Activated CD4-positive, alpha-beta memory T cell treated with anti-CD3 and anti-CD28 coated beads, Interleukin-2, amount 10 ng/mL, durations not matched to agents 7 days and 5 days (primary cell): Measurements from ENCODE around the gene C1QA. TPM values are rescaled to one million over a fixed set of nuclear protein-coding genes. Genes with fewer than 3 reads are reported as not detected.
"Not testable (repeated sequence)": the region's sequence is repeated elsewhere in the genome, so short reads cannot be mapped to it uniquely, and the experiment has no call there.

Source experiments
- CTCF ChIA-PET: fragments of 350-600 bp; sonication (Branson Sonifier 250); formaldehyde crosslinking; loops from one replicate; lab custom pipeline; 2021; ENCODE audit warnings: antibody characterized with exemption, inconsistent platforms; lab: Charles Lee
- POLR2A ChIA-PET: fragments of 350-600 bp; sonication (Branson Sonifier 250); formaldehyde crosslinking; loops from one replicate; lab custom pipeline; 2021; ENCODE audit warnings: antibody characterized with exemption; lab: Charles Lee
- DNase-seq: peaks from one replicate; pipeline ENCODE4 v3.0.0-alpha.2; 2020
- H3K27ac Mint-ChIP-seq: one replicate; pipeline ENCODE4 v1.8.0; 2021; ENCODE audit warnings: mild to moderate bottlenecking, mixed read lengths
- H3K27me3 Mint-ChIP-seq: one replicate; pipeline ENCODE4 v1.8.0; 2021; ENCODE audit warnings: mixed read lengths
- H3K36me3 Mint-ChIP-seq: one replicate; pipeline ENCODE4 v1.8.0; 2021; ENCODE audit warnings: low read depth, mixed read lengths
- H3K4me1 Mint-ChIP-seq: one replicate; pipeline ENCODE4 v1.8.0; 2021; ENCODE audit warnings: mixed read lengths
- H3K4me3 Mint-ChIP-seq: one replicate; pipeline ENCODE4 v1.8.0; 2021; ENCODE audit warnings: mild to moderate bottlenecking, mixed read lengths
- H3K9me3 Mint-ChIP-seq: one replicate; pipeline ENCODE4 v1.8.0; 2021; ENCODE audit warnings: mixed read lengths
- total RNA-seq, 2 experiments: library from RNA; stranded (reverse); gene quantifications; one replicate each; pipeline ENCODE4 v1.2.3, GENCODE V29; 2021

The C1QA gene
- total RNA-seq, 2 experiments from 2014 or later = not detected

- H3K27ac Mint-ChIP-seq = no peak overlapping the region
- peaks cover 6% of the 10 kb centered on the region for H3K27me3 Mint-ChIP-seq
- ChIA-PET CTCF (no interaction called here), POLR2A (no interaction called here)
- H3K9me3 Mint-ChIP-seq = no peaks in the 10 kb centered on the region
- no peaks in the 10 kb centered on the region for H3K4me1 Mint-ChIP-seq
- no peak for DNase-seq
- no peaks in the 10 kb centered on the region for H3K36me3 Mint-ChIP-seq
- H3K4me3 Mint-ChIP-seq = no peak overlapping the region
Observed at GRCh38 chr1:22658385-22659163, 22.1 kb downstream of the C1QA start.

DNA sequence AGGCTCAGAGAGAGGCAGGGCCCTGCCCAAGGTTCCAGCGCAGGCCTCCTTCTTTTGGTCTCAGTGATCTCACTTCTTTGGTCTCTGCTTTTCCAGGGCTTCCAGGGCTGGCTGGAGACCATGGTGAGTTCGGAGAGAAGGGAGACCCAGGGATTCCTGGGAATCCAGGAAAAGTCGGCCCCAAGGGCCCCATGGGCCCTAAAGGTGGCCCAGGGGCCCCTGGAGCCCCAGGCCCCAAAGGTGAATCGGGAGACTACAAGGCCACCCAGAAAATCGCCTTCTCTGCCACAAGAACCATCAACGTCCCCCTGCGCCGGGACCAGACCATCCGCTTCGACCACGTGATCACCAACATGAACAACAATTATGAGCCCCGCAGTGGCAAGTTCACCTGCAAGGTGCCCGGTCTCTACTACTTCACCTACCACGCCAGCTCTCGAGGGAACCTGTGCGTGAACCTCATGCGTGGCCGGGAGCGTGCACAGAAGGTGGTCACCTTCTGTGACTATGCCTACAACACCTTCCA, 24.4 kb downstream of the C1QA start:
- Mint-ChIP-seq H3K27me3 (peaks cover 9% of the 10 kb centered on the region), H3K9me3 (no peaks in the 10 kb centered on the region), H3K4me1 (no peaks in the 10 kb centered on the region), H3K27ac (no peak overlapping the region), H3K4me3 (no peak overlapping the region), H3K36me3 (no peaks in the 10 kb centered on the region)
- ChIA-PET CTCF (no interaction called here), POLR2A (no interaction called here)
- DNase-seq = no peak

DNA sequence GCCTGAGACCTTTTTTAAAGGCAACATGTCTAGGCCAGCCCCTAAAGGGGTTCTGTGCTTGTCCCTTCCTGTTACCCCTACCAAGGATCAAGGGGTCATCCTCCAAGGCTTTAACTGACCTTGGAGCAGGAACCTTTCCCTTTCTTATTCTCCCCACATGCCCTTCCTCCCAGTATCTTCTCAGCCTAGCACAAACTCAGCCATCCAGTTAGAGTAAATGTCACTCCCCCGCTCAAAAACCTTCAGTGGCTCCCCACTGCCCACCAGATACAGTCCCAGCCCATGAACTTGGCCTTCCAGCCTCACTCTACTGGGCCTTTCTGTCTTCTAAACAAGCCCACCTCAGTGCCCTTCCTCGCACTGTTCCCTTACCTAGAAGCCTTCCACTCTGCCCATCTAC, 25.5 kb downstream of the C1QA start:
- CTCF ChIA-PET = no interaction called here
- H3K36me3 Mint-ChIP-seq = no peaks in the 10 kb centered on the region
- H3K27me3 Mint-ChIP-seq = peaks cover 5% of the 10 kb centered on the region
- H3K27ac Mint-ChIP-seq = no peak overlapping the region
- POLR2A ChIA-PET = no interaction called here
- no peak for DNase-seq
- H3K9me3 Mint-ChIP-seq = no peaks in the 10 kb centered on the region
- H3K4me1 Mint-ChIP-seq = no peaks in the 10 kb centered on the region
- H3K4me3 Mint-ChIP-seq = no peak overlapping the region

DNA sequence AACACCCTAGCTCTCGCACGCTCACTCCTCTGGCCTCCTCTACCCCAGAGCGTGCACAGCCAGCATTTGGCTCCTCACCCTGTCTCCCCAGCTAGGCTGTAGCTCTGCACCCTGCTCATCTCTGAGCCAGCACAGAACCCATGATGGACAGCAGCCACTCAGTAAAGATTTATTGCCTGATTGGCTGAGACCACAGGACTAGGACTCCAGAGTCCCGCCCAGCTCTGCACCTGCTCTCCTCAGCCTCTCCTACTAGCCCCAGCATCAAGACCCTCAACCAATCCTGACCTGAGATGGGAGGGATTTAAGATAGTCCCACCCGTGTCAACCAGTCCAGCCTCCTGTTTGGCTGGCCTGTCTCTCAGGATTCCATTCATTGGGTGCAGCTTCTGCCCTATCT, 25.9 kb downstream of the C1QA start:
- Mint-ChIP-seq H3K4me1 (no peaks in the 10 kb centered on the region), H3K27ac (no peak overlapping the region), H3K9me3 (no peaks in the 10 kb centered on the region), H3K27me3 (peaks cover 5% of the 10 kb centered on the region), H3K36me3 (no peaks in the 10 kb centered on the region), H3K4me3 (no peak overlapping the region)
- ChIA-PET POLR2A (no interaction called here), CTCF (no interaction called here)
- DNase-seq = no peak

DNA sequence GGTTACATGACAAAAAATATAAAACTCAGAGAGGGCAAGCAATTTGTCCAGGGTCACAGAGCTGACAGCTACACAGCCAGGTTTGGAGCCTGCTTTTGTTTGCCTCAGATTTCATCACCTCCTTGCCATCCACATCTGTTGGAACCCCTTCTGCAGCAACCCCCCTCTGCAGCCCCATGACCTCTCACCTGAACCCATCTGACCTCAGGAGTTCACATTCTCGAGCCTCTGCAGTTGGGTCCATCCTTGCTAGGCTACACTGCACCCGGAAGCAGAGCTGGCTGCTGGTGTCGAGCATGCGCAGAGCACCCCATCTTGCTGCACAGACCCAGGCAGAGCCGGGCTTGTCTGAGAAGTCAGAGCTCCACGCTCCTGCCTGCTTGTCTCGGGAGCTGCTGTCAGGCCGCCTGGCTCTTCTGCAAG, 26.6 kb downstream of the C1QA start:
- ChIA-PET POLR2A (no interaction called here), CTCF (no interaction called here)
- no peak for DNase-seq
- Mint-ChIP-seq H3K27me3 (peaks cover 9% of the 10 kb centered on the region), H3K4me3 (no peak overlapping the region), H3K4me1 (no peaks in the 10 kb centered on the region), H3K27ac (no peak overlapping the region), H3K36me3 (no peaks in the 10 kb centered on the region), H3K9me3 (no peaks in the 10 kb centered on the region)

GRCh38 chr1:22665752-22666151, 29.3 kb downstream of the C1QA start:
- ChIA-PET POLR2A (no interaction called here), CTCF (no interaction called here)
- Mint-ChIP-seq H3K9me3 (no peaks in the 10 kb centered on the region), H3K36me3 (no peaks in the 10 kb centered on the region), H3K4me3 (no peak overlapping the region), H3K27me3 (peaks cover 13% of the 10 kb centered on the region), H3K4me1 (no peaks in the 10 kb centered on the region), H3K27ac (no peak overlapping the region)
- DNase-seq = no peak

DNA sequence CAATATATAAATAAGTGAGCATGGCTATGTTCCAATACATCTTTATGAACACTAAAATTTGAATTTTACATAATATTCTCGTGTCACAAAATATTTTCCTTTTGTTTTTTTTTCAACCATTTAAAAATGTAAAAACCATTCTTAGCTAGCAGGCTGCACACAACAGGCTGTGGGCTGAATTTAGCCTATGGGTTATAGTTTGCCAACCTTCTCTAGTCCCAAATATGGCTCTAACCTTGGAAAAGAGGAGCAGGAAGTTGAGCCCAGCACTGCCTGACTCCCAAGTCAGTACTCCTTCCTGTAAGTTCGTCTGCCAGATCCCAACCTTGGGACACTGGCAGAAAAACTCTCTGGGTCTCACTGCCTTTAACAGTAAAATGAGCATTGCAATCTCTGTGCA, 30.0 kb downstream of the C1QA start:
- ChIA-PET POLR2A (no interaction called here), CTCF (no interaction called here)
- Mint-ChIP-seq H3K4me3 (no peak overlapping the region), H3K27ac (no peak overlapping the region), H3K36me3 (no peaks in the 10 kb centered on the region), H3K9me3 (no peaks in the 10 kb centered on the region), H3K27me3 (peaks cover 13% of the 10 kb centered on the region), H3K4me1 (no peaks in the 10 kb centered on the region)
- DNase-seq = no peak

GRCh38 chr1:22668840-22669239, 32.4 kb downstream of the C1QA start:
- CTCF ChIA-PET = not testable (repeated sequence)

GRCh38 chr1:22670352-22670975, 34.0 kb downstream of the C1QA start:
- H3K4me3 Mint-ChIP-seq = no peak overlapping the region
- no peak overlapping the region for H3K27ac Mint-ChIP-seq
- no peaks in the 10 kb centered on the region for H3K4me1 Mint-ChIP-seq
- CTCF ChIA-PET = no interaction called here
- H3K9me3 Mint-ChIP-seq = no peaks in the 10 kb centered on the region
- no peaks in the 10 kb centered on the region for H3K36me3 Mint-ChIP-seq
- POLR2A ChIA-PET = no interaction called here
- H3K27me3 Mint-ChIP-seq = peaks cover 33% of the 10 kb centered on the region
- no peak for DNase-seq

More at GRCh38 chr1:22668840-22669239, 32.4 kb downstream of the C1QA start:
- H3K9me3 Mint-ChIP-seq, DNase-seq, H3K4me1 Mint-ChIP-seq, H3K27ac Mint-ChIP-seq, H3K36me3 Mint-ChIP-seq, H3K4me3 Mint-ChIP-seq, POLR2A ChIA-PET: not testable (repeated sequence)
- peaks cover 26% of the 10 kb centered on the region for H3K27me3 Mint-ChIP-seq

DNA sequence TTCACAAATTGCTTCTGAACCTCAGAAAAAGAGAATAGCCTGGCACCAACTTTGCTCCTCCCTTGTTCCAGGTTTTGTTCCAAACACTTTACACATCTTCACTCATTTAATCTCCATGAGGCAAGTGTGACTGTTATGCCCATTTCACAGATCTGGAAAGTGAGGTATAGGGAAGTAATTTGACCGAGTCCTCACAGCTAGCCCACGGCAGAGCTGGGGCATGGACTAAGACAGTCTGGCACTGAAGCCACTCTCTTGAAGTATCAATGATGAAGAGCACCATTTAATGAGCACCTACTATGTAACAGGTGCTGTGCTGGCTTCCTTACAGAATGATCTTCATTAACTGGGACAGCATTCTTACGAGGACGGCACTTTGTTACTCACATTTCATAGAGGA, 35.6 kb downstream of the C1QA start:
- Mint-ChIP-seq H3K4me3 (no peak overlapping the region), H3K27ac (no peak overlapping the region), H3K36me3 (no peaks in the 10 kb centered on the region), H3K27me3 (peaks cover 34% of the 10 kb centered on the region), H3K4me1 (no peaks in the 10 kb centered on the region), H3K9me3 (no peaks in the 10 kb centered on the region)
- ChIA-PET POLR2A (no interaction called here), CTCF (no interaction called here)
- no peak for DNase-seq

- Mint-ChIP-seq H3K36me3 (no peaks in the 10 kb centered on the region), H3K27me3 (peaks cover 31% of the 10 kb centered on the region), H3K9me3 (no peaks in the 10 kb centered on the region), H3K4me1 (no peaks in the 10 kb centered on the region), H3K27ac (no peak overlapping the region), H3K4me3 (no peak overlapping the region)
- CTCF ChIA-PET = interaction anchor here (1.7 kb wide), 1 partner anchor 215 kb away, joined by 4 read pairs; no protein-coding TSS in a partner anchor
- POLR2A ChIA-PET = no interaction called here
- DNase-seq = no peak
Observed at GRCh38 chr1:22673486-22674409, 37.3 kb downstream of the C1QA start.

GRCh38 chr1:22674410-22674749, 38.0 kb downstream of the C1QA start:
- DNase-seq = no peak
- ChIA-PET CTCF (interaction anchor here (1.7 kb wide), 1 partner anchor 214 kb away, joined by 4 read pairs; no protein-coding TSS in a partner anchor), POLR2A (no interaction called here)
- Mint-ChIP-seq H3K9me3 (no peaks in the 10 kb centered on the region), H3K27ac (no peak overlapping the region), H3K4me3 (no peak overlapping the region), H3K27me3 (peaks cover 30% of the 10 kb centered on the region), H3K36me3 (no peaks in the 10 kb centered on the region), H3K4me1 (no peaks in the 10 kb centered on the region)

- POLR2A ChIA-PET, H3K4me3 Mint-ChIP-seq, CTCF ChIA-PET, H3K36me3 Mint-ChIP-seq, H3K9me3 Mint-ChIP-seq, H3K4me1 Mint-ChIP-seq, H3K27ac Mint-ChIP-seq, DNase-seq: not testable (repeated sequence)
- H3K27me3 Mint-ChIP-seq = peaks cover 26% of the 10 kb centered on the region
Observed at GRCh38 chr1:22676151-22676550, 39.7 kb downstream of the C1QA start.
